HG03025 (cell line): ENCODE measurements around the gene DYRK1B.
"Not testable (repeated sequence)": the region's sequence is repeated elsewhere in the genome, so short reads cannot be mapped to it uniquely, and the experiment has no call there.

Source experiments
- ATAC-seq: cut with Tn5 transposase; IDR thresholded peaks from one replicate; pipeline ENCODE4 v1.9.1; 2021; ENCODE audit warnings: mild to moderate bottlenecking, moderate library complexity; ENCODE audit not compliant: unreplicated experiment, low FRiP score

Gene DYRK1B

DNA sequence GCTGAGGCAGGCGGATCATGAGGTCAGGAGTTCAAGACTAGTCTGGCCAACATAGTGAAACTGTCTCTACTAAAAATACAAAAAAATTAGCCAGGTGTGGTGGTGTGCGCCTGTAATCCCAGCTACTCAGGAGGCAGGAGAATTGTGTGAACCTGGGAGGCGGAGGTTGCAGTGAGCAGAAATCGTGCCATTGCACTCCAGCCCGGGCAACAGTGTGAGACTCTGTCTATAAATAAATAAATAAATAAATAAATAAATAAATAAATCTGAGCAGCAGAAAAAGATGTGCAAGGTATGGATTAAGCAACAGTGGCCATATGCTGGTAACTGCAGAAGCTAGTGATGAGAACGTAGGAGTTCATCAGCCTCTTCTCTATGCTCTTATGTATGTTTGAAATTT lies 19.9 kb downstream of the DYRK1B start:
- ATAC-seq = not testable (repeated sequence)

DNA sequence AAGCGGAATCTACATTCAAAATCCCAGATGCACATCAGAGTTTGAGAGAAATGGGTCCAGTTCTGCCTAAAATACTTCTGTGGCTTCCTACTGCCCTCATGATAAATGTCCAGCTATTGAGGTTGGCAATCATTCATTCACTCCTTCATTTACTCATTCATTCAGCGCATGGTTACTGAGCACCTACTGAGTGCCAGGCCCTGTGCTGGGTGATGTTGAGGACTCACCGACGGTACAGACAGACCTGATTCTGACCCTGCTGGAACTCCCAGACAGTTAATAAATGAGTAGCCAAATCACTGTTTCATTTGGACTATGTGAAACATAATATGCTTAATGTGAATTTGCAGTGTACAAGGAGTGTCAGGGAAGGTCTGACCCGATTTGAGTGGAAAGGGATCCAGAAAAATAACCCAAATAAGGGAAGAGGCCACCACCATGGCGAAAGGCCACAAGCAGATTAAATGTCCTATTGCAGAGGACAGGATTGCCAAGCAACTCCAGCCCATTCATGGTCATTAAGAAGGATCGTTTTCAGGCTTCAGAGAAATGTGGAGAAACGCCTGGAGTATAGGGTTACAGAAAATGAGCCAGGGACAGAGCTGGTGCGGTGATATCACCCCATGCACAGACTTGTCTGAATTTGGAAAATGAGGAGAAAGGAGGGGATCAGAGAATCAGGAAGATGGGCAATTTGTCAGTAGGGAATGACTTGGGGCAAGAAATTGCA lies 20.5 kb downstream of the DYRK1B start:
- ATAC-seq = no peak

GRCh38 chr19:39811064-39811463 lies 22.9 kb downstream of the DYRK1B start:
- no peak for ATAC-seq

DNA sequence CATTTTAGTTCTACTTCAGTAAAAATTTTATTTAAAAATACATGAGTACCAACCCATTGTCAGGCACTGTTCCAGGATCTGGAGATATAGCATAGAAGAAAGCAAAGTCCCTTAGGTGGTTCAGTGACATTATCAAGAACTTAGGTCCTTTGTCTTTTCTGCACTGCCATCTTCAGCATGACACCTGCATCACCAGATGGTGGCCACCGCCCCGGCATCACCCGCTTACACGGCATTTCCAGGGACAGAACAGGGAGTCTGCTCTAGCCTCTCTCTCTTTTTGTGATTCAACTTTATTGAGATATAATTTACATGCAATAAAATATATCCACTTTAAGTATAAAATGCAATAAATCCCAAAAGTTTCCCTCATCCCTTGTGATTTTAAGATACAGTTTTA lies 23.5 kb downstream of the DYRK1B start:
- ATAC-seq = no peak

DNA sequence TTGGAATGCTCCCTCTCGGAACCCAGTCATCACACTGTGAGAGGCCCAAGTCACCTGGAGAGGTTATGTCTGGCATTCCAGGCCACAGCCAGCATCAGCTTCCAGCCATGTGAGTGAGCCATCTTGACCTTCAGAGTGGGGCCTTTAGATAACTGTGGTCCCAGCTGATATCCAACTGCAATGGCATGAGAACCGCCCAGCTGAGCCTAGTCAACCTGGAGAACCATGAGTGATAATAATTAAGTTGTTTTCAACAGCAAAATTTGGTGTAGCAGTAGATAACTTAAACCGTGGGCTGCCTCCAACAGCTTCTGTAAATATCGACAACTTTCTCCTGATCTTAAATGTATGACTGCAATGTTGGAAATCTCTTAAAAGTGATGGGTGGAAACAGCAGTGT lies 24.6 kb downstream of the DYRK1B start:
- no peak for ATAC-seq

GRCh38 chr19:39808688-39809087 lies 25.3 kb downstream of the DYRK1B start:
- ATAC-seq = not testable (repeated sequence)

DNA sequence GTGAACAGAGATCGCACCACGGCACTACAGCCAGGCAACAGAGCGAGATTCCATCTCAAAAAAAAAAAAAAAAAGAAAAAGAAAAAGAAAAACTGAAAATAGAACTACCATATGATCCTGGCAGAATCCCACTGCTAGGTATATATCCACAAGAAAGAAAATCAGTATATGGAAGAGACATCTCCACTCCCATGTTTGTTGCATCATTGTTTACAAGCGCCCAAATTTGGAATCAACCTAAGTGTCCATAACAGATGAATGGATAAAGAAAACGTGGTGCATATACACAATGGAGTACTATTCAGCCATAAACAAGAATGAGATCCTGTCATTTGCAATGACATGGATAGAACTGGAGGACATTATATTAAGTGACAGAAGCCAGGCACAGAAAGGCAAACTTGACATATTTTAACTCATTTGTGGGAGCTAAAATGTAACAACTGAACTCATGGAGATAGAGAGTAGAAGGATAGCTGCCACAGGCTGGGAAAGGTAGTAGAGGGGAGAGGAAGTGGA lies 26.1 kb downstream of the DYRK1B start:
- ATAC-seq = no peak

DNA sequence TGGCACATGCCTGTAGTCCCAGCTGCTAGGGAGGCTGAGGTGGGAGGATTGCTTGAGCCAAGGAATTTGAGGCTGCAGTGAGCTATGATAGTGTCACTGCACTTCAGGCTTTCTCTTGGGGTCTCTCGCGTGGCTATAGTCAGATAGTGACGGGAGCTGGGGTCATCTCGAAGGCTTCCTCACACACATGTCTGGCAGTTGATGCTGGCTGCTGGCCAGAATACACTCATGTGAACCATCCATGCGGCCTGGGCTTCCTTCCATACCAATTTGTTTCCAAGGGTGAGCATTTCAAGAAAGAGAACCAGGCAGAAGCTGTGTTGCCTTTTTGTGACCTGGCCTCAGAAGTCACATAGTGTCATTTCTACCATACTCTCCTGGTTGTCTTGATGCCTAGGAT lies 28.9 kb downstream of the DYRK1B start:
- no peak for ATAC-seq

DNA sequence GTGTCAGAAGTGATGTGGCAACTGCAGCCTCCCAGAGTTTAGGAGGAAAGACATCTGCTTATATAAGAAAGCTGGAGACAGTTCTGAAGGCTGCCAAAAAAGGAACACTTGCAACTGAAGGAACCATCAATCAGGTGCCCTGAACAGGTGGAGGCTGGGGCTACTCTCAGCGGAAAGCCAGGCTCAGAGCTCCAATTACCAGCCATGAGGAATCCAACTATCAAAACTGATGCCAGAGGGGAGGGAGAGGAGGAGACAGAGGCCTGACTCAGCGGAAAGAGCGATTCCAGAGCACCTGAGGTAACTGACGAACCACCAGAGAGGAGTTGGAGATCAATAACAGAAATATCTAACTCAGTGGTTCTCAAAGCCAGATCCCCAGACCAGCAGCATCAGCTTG lies 31.0 kb downstream of the DYRK1B start:
- ATAC-seq = no peak

DNA sequence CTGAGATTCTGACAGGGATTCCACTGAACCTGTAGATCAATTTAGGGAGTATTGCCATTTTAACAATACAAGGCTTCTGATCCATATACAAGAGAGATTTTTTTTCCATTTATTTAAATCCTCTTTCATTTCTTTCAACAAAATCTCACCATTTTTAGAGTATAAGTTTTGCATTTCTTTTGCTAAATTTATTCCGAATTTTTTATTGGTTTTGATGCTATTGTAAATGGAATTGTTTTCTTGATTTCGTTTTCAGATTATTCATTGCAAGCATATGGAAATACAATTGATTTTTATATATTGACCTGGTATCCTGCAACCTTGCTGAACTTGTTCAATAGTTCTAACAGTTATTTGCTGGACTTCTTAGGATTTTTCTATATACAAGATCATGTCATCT lies 36.9 kb downstream of the DYRK1B start:
- ATAC-seq = no peak

DNA sequence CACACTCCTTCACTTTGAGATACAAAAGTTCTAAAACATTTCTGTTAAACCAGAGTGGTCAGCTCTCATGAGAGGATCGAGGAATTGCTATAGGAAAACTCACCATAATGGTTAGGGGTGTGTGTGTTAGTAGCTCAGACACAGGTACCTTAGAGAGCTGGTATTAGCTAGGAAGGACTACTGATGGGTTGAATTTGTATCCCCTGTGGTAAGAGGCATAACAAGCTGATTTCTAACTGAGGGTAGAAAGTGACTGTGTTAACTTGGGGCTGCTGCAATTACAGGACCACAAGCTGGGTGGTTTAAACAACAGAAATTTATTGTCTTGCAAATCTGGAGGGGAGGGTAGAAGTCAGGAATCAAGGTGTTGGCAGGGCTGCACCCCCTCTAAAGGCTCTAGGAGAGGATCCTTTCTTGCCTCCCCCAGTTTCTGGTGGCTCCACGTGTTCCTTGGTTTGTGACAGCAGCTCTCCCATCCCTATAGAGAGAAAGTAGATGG lies 37.9 kb downstream of the DYRK1B start:
- ATAC-seq = no peak

DNA sequence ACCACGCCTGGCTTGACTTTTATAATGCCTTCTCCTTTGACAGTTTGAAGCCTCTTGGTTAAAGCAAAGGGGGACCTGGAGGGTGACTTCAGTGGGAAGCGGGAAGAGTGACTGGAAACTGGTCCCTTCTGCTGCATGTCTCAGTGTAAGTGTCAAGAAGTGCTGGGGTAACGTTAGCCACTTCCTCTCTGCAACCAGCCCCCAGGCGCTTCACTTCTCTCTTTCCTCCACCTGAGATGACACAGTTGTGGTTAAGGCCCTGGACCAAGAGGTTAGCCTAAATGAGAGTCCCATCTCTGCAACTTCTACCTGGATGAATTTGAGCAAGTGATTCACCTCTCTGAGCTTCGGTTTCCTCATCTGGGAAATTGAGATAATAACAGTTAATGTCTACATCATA lies 39.0 kb downstream of the DYRK1B start:
- ATAC-seq = no peak

- ATAC-seq = no peak
Observed at GRCh38 chr19:39792999-39793546, 40.9 kb downstream of the DYRK1B start.

GRCh38 chr19:39788244-39788643 lies 45.7 kb downstream of the DYRK1B start:
- no peak for ATAC-seq

DNA sequence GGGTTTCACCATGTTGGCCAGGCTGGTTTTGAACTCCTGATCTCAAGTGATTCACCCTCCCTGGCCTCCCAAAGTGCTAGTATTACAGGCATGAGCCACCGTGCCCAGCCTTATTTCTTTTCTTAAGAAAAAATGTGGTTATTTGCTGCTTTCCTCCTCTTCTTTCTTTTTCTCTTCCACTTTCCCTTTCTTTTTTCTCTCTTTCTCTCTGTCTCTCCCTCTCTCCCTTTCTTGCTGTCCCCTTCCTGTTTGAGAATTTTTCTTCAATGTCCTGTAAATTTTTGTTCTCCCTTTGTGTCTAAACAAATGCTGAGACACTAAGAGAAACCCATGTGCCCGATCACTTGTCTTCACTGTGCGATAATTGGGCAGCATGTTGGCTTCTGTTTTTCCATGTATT lies 53.1 kb downstream of the DYRK1B start:
- no peak for ATAC-seq

DNA sequence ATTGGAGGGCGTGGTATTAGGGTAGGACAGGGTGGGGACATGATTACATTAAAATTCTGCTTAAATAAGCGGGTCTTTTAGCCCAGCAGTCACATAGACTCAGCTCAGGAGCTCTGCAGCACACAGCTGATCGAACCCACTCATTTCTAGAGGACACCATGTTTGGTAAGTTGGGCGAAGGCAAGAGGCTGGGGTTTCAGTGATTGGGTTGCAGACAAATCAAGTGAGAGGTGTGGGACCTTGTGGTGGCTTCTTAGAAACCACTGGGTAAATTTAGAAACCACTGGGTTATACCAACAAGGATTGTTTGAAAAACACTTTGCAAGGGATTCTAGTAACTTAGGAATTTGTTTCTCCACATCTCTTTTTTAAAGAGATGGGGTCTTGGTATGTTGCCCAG lies 55.2 kb downstream of the DYRK1B start, which contains the start of gene LEUTX:
TSS of gene LEUTX (plus strand) at position 92 of the 400 bp plus-strand sequence. CDS start at position 159, 67 bp downstream.
- no peak for ATAC-seq
